A549 (cell line): ENCODE measurements around the gene IDH3G. TPM values are rescaled to one million over a fixed set of nuclear protein-coding genes. Genes with fewer than 3 reads are reported as not detected.

ENCODE experiments used
- ATAC-seq, 2 experiments: fragments of 200-7000 bp in 1 of 2; fragments of >200 bp in 1 of 2; cut with Nextera tagmentation in 1 of 2; cut with Tn5 transposase in 1 of 2; 3 replicates each; pipeline versions ENCODE4 v1.8.0 to v1.9.1; 2018 to 2020; ENCODE audit warnings: mild to moderate bottlenecking in 1 of 2, moderate library complexity in 1 of 2
- CTCF ChIA-PET: fragments of 300-600 bp; sonication (Branson Sonifier 250); formaldehyde crosslinking; extraction: SDS; loops from one replicate; lab custom pipeline; 2021; ENCODE audit warnings: antibody characterized with exemption, inconsistent platforms; lab: Yijun Ruan, JAX
- POLR2A ChIA-PET: fragments of 350-600 bp; formaldehyde crosslinking; extraction: SDS; loops from one replicate; lab custom pipeline; 2021; ENCODE audit warnings: antibody characterized with exemption, inconsistent platforms; lab: Yijun Ruan, JAX
- DNase-seq, 2 experiments: peaks; one replicate each; pipeline versions ENCODE4 v3.0.0 to v3.0.0-alpha.2; 2011 to 2016; ENCODE audit warnings: low read depth in 1 of 2, low spot score in 1 of 2
- FAIRE-seq: peaks from 2 replicates; lab custom pipeline; 2011; peaks lifted over from hg19 to GRCh38; lab: Jason Lieb, UNC
- H3K27ac ChIP-seq, 2 experiments: fragments of >200 bp; sonication (Bioruptor Twin); formaldehyde crosslinking; 3 replicates each; pipeline ENCODE4 v1.5.1; 2016 to 2017
- H3K4me1 ChIP-seq: fragments of >200 bp; sonication (Bioruptor Twin); formaldehyde crosslinking; 3 replicates; pipeline ENCODE4 v1.6.1; 2016
- H3K4me2 ChIP-seq: fragments of >200 bp; sonication (Bioruptor Twin); formaldehyde crosslinking; 3 replicates; pipeline ENCODE4 v1.6.1; 2016
- H3K4me3 ChIP-seq: fragments of >200 bp; sonication (Bioruptor Twin); formaldehyde crosslinking; 3 replicates; pipeline ENCODE4 v1.5.1; 2016
- H3K9me3 ChIP-seq: fragments of >200 bp; sonication (Bioruptor Twin); formaldehyde crosslinking; 3 replicates; pipeline ENCODE4 v1.6.1; 2016
- ATOH8 ChIP-seq: fragments of 250-450 bp; sonication (Bioruptor Pico); IDR thresholded peaks from 2 replicates; pipeline ENCODE4 v1.5.0; 2020; ENCODE audit warnings: low read depth, mild to moderate bottlenecking, moderate library complexity
- BCL3 ChIP-seq: fragments of >200 bp; sonication (Bioruptor Twin); formaldehyde crosslinking; IDR thresholded peaks from 3 replicates; pipeline ENCODE4 v1.6.1; 2016
- BHLHE40 ChIP-seq: IDR thresholded peaks from 2 replicates; pipeline ENCODE4 v1.6.1; 2012; ENCODE audit warnings: low read depth, low read length, inconsistent platforms
- CBX8 ChIP-seq: fragments of 200-600 bp; sonication (generic); IDR thresholded peaks from 2 replicates; pipeline ENCODE4 v1.6.1; 2016
- CEBPB ChIP-seq, 2 experiments: fragments of >200 bp in 1 of 2; sonication (Bioruptor Twin) in 1 of 2; formaldehyde crosslinking in 1 of 2; IDR thresholded peaks; 2 replicates each; pipeline ENCODE4 v1.6.1; 2012 to 2016
- E2F6 ChIP-seq: IDR thresholded peaks from 2 replicates; pipeline ENCODE4 v1.6.1; 2012; ENCODE audit warnings: low read depth, borderline replicate concordance
- EHF ChIP-seq: fragments of 250-450 bp; sonication (Bioruptor Pico); IDR thresholded peaks from 2 replicates; pipeline ENCODE4 v1.5.0; 2020; ENCODE audit warnings: mild to moderate bottlenecking
- EHMT2 ChIP-seq: fragments of 200-600 bp; sonication (generic); IDR thresholded peaks from 2 replicates; pipeline ENCODE4 v1.6.1; 2016; ENCODE audit warnings: antibody characterized with exemption, low read depth, mild to moderate bottlenecking, moderate library complexity
- ESRRA ChIP-seq: fragments of 150-350 bp; IDR thresholded peaks from 2 replicates; pipeline ENCODE4 v1.6.1; 2014; ENCODE audit warnings: mild to moderate bottlenecking, low read length, borderline replicate concordance
- FOSB ChIP-seq: fragments of 250-450 bp; sonication (Bioruptor Pico); IDR thresholded peaks from 2 replicates; pipeline ENCODE4 v1.5.0; 2020; ENCODE audit warnings: mild to moderate bottlenecking, moderate library complexity
- FOXS1 ChIP-seq: fragments of 250-450 bp; sonication (Bioruptor Pico); IDR thresholded peaks from 2 replicates; pipeline ENCODE4 v1.5.0; 2020; ENCODE audit warnings: mild to moderate bottlenecking, moderate library complexity
- HES2 ChIP-seq: fragments of >200 bp; sonication (Bioruptor Twin); formaldehyde crosslinking; IDR thresholded peaks from 2 replicates; pipeline ENCODE4 v1.6.1; 2016
- HEYL ChIP-seq: fragments of 250-450 bp; sonication (Bioruptor Pico); IDR thresholded peaks from 2 replicates; pipeline ENCODE4 v1.8.0; 2021; ENCODE audit warnings: mild to moderate bottlenecking, moderate library complexity
- HMGXB4 ChIP-seq: fragments of 250-450 bp; sonication (Bioruptor Pico); IDR thresholded peaks from 2 replicates; pipeline ENCODE4 v1.5.0; 2021; ENCODE audit warnings: mild to moderate bottlenecking, moderate library complexity, borderline replicate concordance
- HOXB13 ChIP-seq: fragments of 250-450 bp; sonication (Bioruptor Pico); IDR thresholded peaks from 2 replicates; pipeline ENCODE4 v1.5.0; 2020; ENCODE audit warnings: low read depth, mild to moderate bottlenecking, moderate library complexity
- HOXB5 ChIP-seq: fragments of 250-450 bp; sonication (Bioruptor Pico); IDR thresholded peaks from 2 replicates; pipeline ENCODE4 v1.5.0; 2020; ENCODE audit warnings: mild to moderate bottlenecking, moderate library complexity
- KDM1A ChIP-seq: fragments of 200-600 bp; sonication (generic); IDR thresholded peaks from 2 replicates; pipeline ENCODE4 v1.6.1; 2016; ENCODE audit warnings: low read depth, mild to moderate bottlenecking
- MAFK ChIP-seq: fragments of 450-650 bp; IDR thresholded peaks from 2 replicates; pipeline ENCODE4 v1.6.1; 2014; ENCODE audit not compliant: partially characterized antibody
- MYC ChIP-seq: IDR thresholded peaks from 2 replicates; pipeline ENCODE4 v1.6.1; 2012; ENCODE audit warnings: mild to moderate bottlenecking, inconsistent platforms, low read length, improper control_type of control experiment, borderline replicate concordance
- NR3C1 ChIP-seq: fragments of >200 bp; sonication (Bioruptor Twin); formaldehyde crosslinking; IDR thresholded peaks from 3 replicates; pipeline ENCODE4 v1.6.1; 2017
- PBX3 ChIP-seq: IDR thresholded peaks from 2 replicates; pipeline ENCODE4 v1.6.1; 2012
- POLR2AphosphoS2 ChIP-seq: conservative IDR thresholded peaks from 2 replicates; pipeline ENCODE4 v1.6.1; 2012; ENCODE audit warnings: low read length, improper control_type of control experiment, inconsistent platforms
- RAD21 ChIP-seq, 2 experiments: fragments of >200 bp in 1 of 2; sonication (Bioruptor Twin) in 1 of 2; formaldehyde crosslinking in 1 of 2; IDR thresholded peaks in 1 of 2; conservative IDR thresholded peaks in 1 of 2; 2 replicates in 1 of 2; 3 replicates in 1 of 2; pipeline ENCODE4 v1.6.1; 2012 to 2018; ENCODE audit warnings: inconsistent platforms in 1 of 2
- SMC3 ChIP-seq: fragments of >200 bp; sonication (Bioruptor Twin); formaldehyde crosslinking; IDR thresholded peaks from 3 replicates; pipeline ENCODE4 v1.6.1; 2018; ENCODE audit warnings: inconsistent platforms
- ZFP36 ChIP-seq: fragments of 450-650 bp; IDR thresholded peaks from 2 replicates; pipeline ENCODE4 v1.6.1; 2014; ENCODE audit warnings: borderline replicate concordance; ENCODE audit not compliant: partially characterized antibody
- ZNF302 ChIP-seq: fragments of 250-450 bp; sonication (Bioruptor Pico); IDR thresholded peaks from 2 replicates; pipeline ENCODE4 v1.9.0; 2021; ENCODE audit warnings: inconsistent platforms, mild to moderate bottlenecking, moderate library complexity
- WGBS: methylation state at CpG from one replicate; pipeline ENCODE4 v1.1.6; 2017; ENCODE audit errors: missing lambda C conversion rate; 5-methylcytosine and 5-hydroxymethylcytosine counted together
- polyA plus RNA-seq, 4 experiments: library from polyadenylated mRNA; depleted of rRNA in 3 of 4; stranded (reverse); fragments of >200 nt; fragmentation: RNase III in 1 of 4; extraction: RNeasy Plus Mini Kit Qiagen cat#74134 plus additional on column Dnase treatment in 1 of 4; gene quantifications; 2 replicates in 3 of 4; 3 replicates in 1 of 4; pipeline ENCODE4 v1.2.3, GENCODE V29; 2011 to 2017

Gene IDH3G
- polyA plus RNA-seq, 2 of the 4 experiments (the other 2 are of a cell fraction): 45.6 to 58.5 TPM

GRCh38 chrX:153762626-153763173, 31.5 kb downstream of the IDH3G start:
- H3K9me3 ChIP-seq: no peaks in the 10 kb centered on the region
- no peak for DNase-seq
- CTCF ChIA-PET: interaction anchor here (0.6 to 4.9 kb wide), 26 partner anchors 8 to 821 kb away, joined by 3 to 46 read pairs (median 5); partner anchors contain the start of genes RENBP and SRPK3
- H3K4me2 ChIP-seq: no peak overlapping the region
- POLR2A ChIA-PET: no interaction called here
- no peak overlapping the region for H3K4me3 ChIP-seq
- H3K27ac ChIP-seq: no peak overlapping the region
- no peak for TF ChIP-seq EHMT2
- no peak for TF ChIP-seq KDM1A
- no peak for TF ChIP-seq ESRRA
- no peak for TF ChIP-seq BCL3
- no peak for TF ChIP-seq ZNF302 (CRISPR knock-in tag)
- TF ChIP-seq HOXB5 (CRISPR knock-in tag): no peak
- TF ChIP-seq RAD21 (conservative IDR thresholded peaks at IDR 0.05 in 1 of 2, IDR thresholded peaks at IDR 0.05 in 1 of 2): no peak
- no peak for TF ChIP-seq HMGXB4 (CRISPR knock-in tag)
- no peak for TF ChIP-seq HEYL (CRISPR knock-in tag)
- TF ChIP-seq, all 56 proteins: peak for 0
- WGBS: 69% methylated on average over 13 of the region's 14 CpGs
- peaks cover 16% of the 10 kb centered on the region; the same call in 2 of the 3 replicates for H3K4me1 ChIP-seq
- no peak for FAIRE-seq
- ATAC-seq: no peak

- DNase-seq (no peak), ATAC-seq (no peak), FAIRE-seq (no peak)
- H3K4me2 ChIP-seq: no peak overlapping the region
- ChIA-PET POLR2A (no interaction called here), CTCF (interaction anchor here (1.6 to 4.9 kb wide), 3 partner anchors 18 to 190 kb away, joined by 5 to 46 read pairs (median 27); partner anchors contain the start of genes IDH3G, SRPK3 and SSR4)
- 65% methylated on average over 15 of the region's 15 CpGs for WGBS
- H3K9me3 ChIP-seq: no peaks in the 10 kb centered on the region
- H3K4me3 ChIP-seq: no peak overlapping the region
- TF ChIP-seq POLR2AphosphoS2: no peak
- no peak for TF ChIP-seq MAFK
- no peak for TF ChIP-seq EHMT2
- TF ChIP-seq HOXB5 (CRISPR knock-in tag): no peak
- no peak for TF ChIP-seq FOSB (CRISPR knock-in tag)
- TF ChIP-seq KDM1A: no peak
- TF ChIP-seq E2F6: no peak
- no peak for TF ChIP-seq ZFP36
- no peak for TF ChIP-seq EHF
- no peak for TF ChIP-seq CBX8
- TF ChIP-seq SMC3: no peak
- H3K4me1 ChIP-seq: peaks cover 16% of the 10 kb centered on the region; the same call in 2 of the 3 replicates
- H3K27ac ChIP-seq: no peak overlapping the region
Observed at GRCh38 chrX:153761863-153762262, 32.3 kb downstream of the IDH3G start.

- ChIA-PET POLR2A (no interaction called here), CTCF (interaction anchor here (1.5 to 2.8 kb wide), 2 partner anchors 8 to 145 kb away, joined by 4 to 17 read pairs; partner anchors contain the start of gene PLXNB3)
- DNase-seq (no peak), FAIRE-seq (no peak), ATAC-seq (no peak)
- Histone ChIP-seq H3K4me3 (no peak overlapping the region), H3K4me1 (no peaks in the 10 kb centered on the region), H3K27ac (no peak overlapping the region), H3K4me2 (no peak overlapping the region), H3K9me3 (peaks cover 9% of the 10 kb centered on the region)
- 47% methylated on average over 1 of the region's 1 CpG for WGBS
- TF ChIP-seq BCL3 (no peak), HOXB13 (no peak), PBX3 (no peak), MYC (no peak), SMC3 (no peak), BHLHE40 (no peak), FOSB (CRISPR knock-in tag) (no peak), HES2 (no peak), CEBPB (IDR thresholded peaks at IDR 0.05) (no peak), ATOH8 (CRISPR knock-in tag) (no peak), NR3C1 (no peak), FOXS1 (CRISPR knock-in tag) (no peak)
Observed at GRCh38 chrX:153755136-153755535, 39.0 kb downstream of the IDH3G start.
